Right lobe of liver (tissue), 4 donors: ENCODE data around the gene NOS2.

Experiments
- POLR2A ChIP-seq: fragments of 450-650 bp; IDR thresholded peaks from one replicate; pipeline ENCODE4 v1.6.1; 2017; ENCODE audit warnings: antibody characterized with exemption, mild to moderate bottlenecking
- TF ChIP-seq, protein P1 (sequence below), 4 donors: fragments of 200-600 bp in 3 of 4; fragments of 450-650 bp in 1 of 4; IDR thresholded peaks; one replicate each; pipeline versions ENCODE4 v1.5.1 to v1.8.0; 2016 to 2022; ENCODE audit warnings: antibody characterized with exemption in 4 of 4, mild to moderate bottlenecking in 2 of 4
- donor health status: DM: no; HTN: no; CAD: no.
- donor health status: DM: no; HTN: no; CAD: no.
- donor health status: DM: no; HTN: yes; CAD: no.

GRCh38 chr17:27766438-27766837 lies 33.9 kb downstream of the NOS2 start:
- TF ChIP-seq, protein P1, sequence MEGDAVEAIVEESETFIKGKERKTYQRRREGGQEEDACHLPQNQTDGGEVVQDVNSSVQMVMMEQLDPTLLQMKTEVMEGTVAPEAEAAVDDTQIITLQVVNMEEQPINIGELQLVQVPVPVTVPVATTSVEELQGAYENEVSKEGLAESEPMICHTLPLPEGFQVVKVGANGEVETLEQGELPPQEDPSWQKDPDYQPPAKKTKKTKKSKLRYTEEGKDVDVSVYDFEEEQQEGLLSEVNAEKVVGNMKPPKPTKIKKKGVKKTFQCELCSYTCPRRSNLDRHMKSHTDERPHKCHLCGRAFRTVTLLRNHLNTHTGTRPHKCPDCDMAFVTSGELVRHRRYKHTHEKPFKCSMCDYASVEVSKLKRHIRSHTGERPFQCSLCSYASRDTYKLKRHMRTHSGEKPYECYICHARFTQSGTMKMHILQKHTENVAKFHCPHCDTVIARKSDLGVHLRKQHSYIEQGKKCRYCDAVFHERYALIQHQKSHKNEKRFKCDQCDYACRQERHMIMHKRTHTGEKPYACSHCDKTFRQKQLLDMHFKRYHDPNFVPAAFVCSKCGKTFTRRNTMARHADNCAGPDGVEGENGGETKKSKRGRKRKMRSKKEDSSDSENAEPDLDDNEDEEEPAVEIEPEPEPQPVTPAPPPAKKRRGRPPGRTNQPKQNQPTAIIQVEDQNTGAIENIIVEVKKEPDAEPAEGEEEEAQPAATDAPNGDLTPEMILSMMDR (IDR thresholded peaks at IDR 0.05): no peak
- TF ChIP-seq POLR2A: no peak
